GM12878 (cell line): Measurements from ENCODE around the gene FLT3LG. TPM values are rescaled to one million over a fixed set of nuclear protein-coding genes. Genes with fewer than 3 reads are reported as not detected.

Experiments
- BHLHE40 ChIP-seq, 2 experiments: fragments of 450-650 bp in 1 of 2; IDR thresholded peaks; 2 replicates each; pipeline ENCODE4 v1.6.1; 2011 to 2017; ENCODE audit warnings: low read depth in 2 of 2, borderline replicate concordance in 1 of 2, improper control_type of control experiment in 1 of 2, low read length in 1 of 2, mild to moderate bottlenecking in 1 of 2
- CHD4 ChIP-seq: fragments of 200-600 bp; sonication (generic); IDR thresholded peaks from 2 replicates; pipeline ENCODE4 v1.6.1; 2016; ENCODE audit warnings: mild to moderate bottlenecking
- CREB1 ChIP-seq: IDR thresholded peaks from 2 replicates; pipeline ENCODE4 v1.6.1; 2012; ENCODE audit warnings: low read depth, mild to moderate bottlenecking, inconsistent platforms
- ELK1 ChIP-seq: IDR thresholded peaks from 2 replicates; pipeline ENCODE4 v1.6.1; 2012; ENCODE audit warnings: low read depth, low read length, improper control_type of control experiment
- HSF1 ChIP-seq: fragments of 150-350 bp; IDR thresholded peaks from 2 replicates; pipeline ENCODE4 v1.6.1; 2014; ENCODE audit warnings: mild to moderate bottlenecking, low read depth, low read length
- KLF5 ChIP-seq: fragments of 450-650 bp; IDR thresholded peaks from 2 replicates; pipeline ENCODE4 v1.6.1; 2014; ENCODE audit warnings: mild to moderate bottlenecking; ENCODE audit not compliant: partially characterized antibody
- MEF2A ChIP-seq: IDR thresholded peaks from 2 replicates; pipeline ENCODE4 v1.6.1; 2011; ENCODE audit warnings: low read depth, mild to moderate bottlenecking, low read length, moderate library complexity; ENCODE audit not compliant: insufficient read depth
- NFYB ChIP-seq: IDR thresholded peaks from 2 replicates; pipeline ENCODE4 v1.6.1; 2011; ENCODE audit warnings: low read depth, mild to moderate bottlenecking, low read length, improper control_type of control experiment, moderate library complexity; ENCODE audit not compliant: insufficient read depth
- PML ChIP-seq: IDR thresholded peaks from 2 replicates; pipeline ENCODE4 v1.6.1; 2012; ENCODE audit warnings: low read length, inconsistent platforms
- POLR2AphosphoS5 ChIP-seq: IDR thresholded peaks from 2 replicates; pipeline ENCODE4 v1.6.1; 2011; ENCODE audit warnings: mild to moderate bottlenecking, low read length, inconsistent platforms
- PRDM15 ChIP-seq: fragments of 450-650 bp; formaldehyde crosslinking; IDR thresholded peaks from 2 replicates; pipeline ENCODE4 v1.4.0; 2020; ENCODE audit warnings: mild to moderate bottlenecking, moderate library complexity
- RELA ChIP-seq: fragments of 450-650 bp; IDR thresholded peaks from 2 replicates; pipeline ENCODE4 v1.8.0; 2014; ENCODE audit warnings: borderline replicate concordance; ENCODE audit not compliant: partially characterized antibody
- SMARCA5 ChIP-seq: fragments of 450-650 bp; IDR thresholded peaks from 2 replicates; pipeline ENCODE4 v1.6.1; 2017; ENCODE audit warnings: mild to moderate bottlenecking
- SMC3 ChIP-seq: IDR thresholded peaks from 2 replicates; pipeline ENCODE4 v1.6.1; 2011; ENCODE audit warnings: low read length, improper control_type of control experiment, borderline replicate concordance
- SP1 ChIP-seq: IDR thresholded peaks from one replicate; pipeline ENCODE4 v1.6.1; 2011; ENCODE audit warnings: low read depth, low read length
- SPI1 ChIP-seq: IDR thresholded peaks from 2 replicates; pipeline ENCODE4 v1.6.1; 2011; ENCODE audit warnings: low read depth, mild to moderate bottlenecking, low read length, moderate library complexity, borderline replicate concordance; ENCODE audit not compliant: insufficient read depth
- SREBF1 ChIP-seq: IDR thresholded peaks from 2 replicates; pipeline ENCODE4 v1.6.1; 2012; ENCODE audit warnings: mild to moderate bottlenecking, low read length
- SREBF2 ChIP-seq: IDR thresholded peaks from 2 replicates; pipeline ENCODE4 v1.6.1; 2012; ENCODE audit warnings: mild to moderate bottlenecking, low read length
- ZBTB40 ChIP-seq: fragments of 450-650 bp; IDR thresholded peaks from 2 replicates; pipeline ENCODE4 v1.6.1; 2016; ENCODE audit warnings: mild to moderate bottlenecking, moderate library complexity, borderline replicate concordance
- ZNF384 ChIP-seq: IDR thresholded peaks from 2 replicates; pipeline ENCODE4 v1.6.1; 2012; ENCODE audit warnings: low read depth, mild to moderate bottlenecking, low read length, improper control_type of control experiment, borderline replicate concordance
- ZSCAN29 ChIP-seq: fragments of 450-650 bp; IDR thresholded peaks from 2 replicates; pipeline ENCODE4 v1.6.1; 2017; ENCODE audit warnings: mild to moderate bottlenecking, moderate library complexity
- polyA plus RNA-seq, 11 experiments: library from polyadenylated mRNA; depleted of rRNA in 4 of 11; unstranded in 6 of 11; stranded (reverse) in 5 of 11; fragments of >200 nt; fragmentation: Nextera tagmentation in 4 of 11; fragmentation: Illumina TruSeq in 1 of 11; extraction: Ambion mirVana in 4 of 11; extraction: Trizol in 1 of 11; gene quantifications; 1 replicate in 1 of 11; 2 replicates in 10 of 11; pipeline versions ENCODE4 v1.2.1 to v1.2.3, GENCODE V29; 2011 to 2016; ENCODE audit warnings: inconsistent platforms in 2 of 11, missing spikeins in 2 of 11, low read depth in 1 of 11
- total RNA-seq, 4 experiments: library from RNA; depleted of rRNA in 3 of 4; stranded (reverse); fragments of >200 nt in 3 of 4; fragmentation: Illumina TruSeq in 1 of 4; extraction: Trizol in 1 of 4; gene quantifications; 2 replicates each; pipeline versions ENCODE4 v1.2.1 to v1.2.3, GENCODE V29; 2013 to 2021

The FLT3LG gene
- total and polyA plus RNA-seq, 10 of the 15 experiments (the other 5 are each of a cell fraction or from before 2014, with no cell fraction given) = 0.68 to 13.1 (median 4.3) TPM

GRCh38 chr19:49489601-49490167 lies 15.7 kb downstream of the FLT3LG start (continued):
- no peak for TF ChIP-seq HSF1
- no peak for TF ChIP-seq PRDM15
- peak; percentile 29; the same call in 1 of the 2 replicates for TF ChIP-seq SPI1
- no peak for TF ChIP-seq MEF2A
- no peak for TF ChIP-seq KLF5
- TF ChIP-seq PML = no peak
- TF ChIP-seq NFYB = no peak
- peak in 1 of 2 experiments; percentile 11; a peak in 1 of 4 replicates for TF ChIP-seq BHLHE40 (IDR thresholded peaks at IDR 0.05; ENCODE audit: borderline replicate concordance in 1 of 2, low read depth in 2 of 2, low read length in 1 of 2)
- TF ChIP-seq SREBF1 = no peak
- no peak for TF ChIP-seq ZSCAN29
- no peak for TF ChIP-seq ZBTB40
- no peak for TF ChIP-seq ZNF384
- TF ChIP-seq POLR2AphosphoS5 = peak; percentile 89
- TF ChIP-seq SP1 = no peak
- peak; percentile 81 for TF ChIP-seq SMARCA5
- no peak for TF ChIP-seq SMC3
- TF ChIP-seq CREB1 = 0 out of 2 replicates have a peak, but pooled peaks have one; percentile 1
- TF ChIP-seq ELK1 = no peak
- no peak for TF ChIP-seq RELA
- no peak for TF ChIP-seq SREBF2
- TF ChIP-seq CHD4 = no peak
